GM21390 (cell line): ENCODE results near the gene DPAGT1.
"Not testable (repeated sequence)": the region's sequence is repeated elsewhere in the genome, so short reads cannot be mapped to it uniquely, and the experiment has no call there.

Experiments used
- ATAC-seq: cut with Tn5 transposase; IDR thresholded peaks from one replicate; pipeline ENCODE4 v1.9.1; 2021; ENCODE audit not compliant: unreplicated experiment

DPAGT1 gene

GRCh38 chr11:119116235-119116594 lies 14.6 kb upstream of the DPAGT1 start:
- ATAC-seq = no peak

GRCh38 chr11:119115484-119116234 lies 14.0 kb upstream of the DPAGT1 start:
- no peak for ATAC-seq

GRCh38 chr11:119114351-119114750 lies 12.7 kb upstream of the DPAGT1 start:
- no peak for ATAC-seq

- ATAC-seq = no peak
Measured at GRCh38 chr11:119113716-119114115, 12.1 kb upstream of the DPAGT1 start.

GRCh38 chr11:119112314-119113020 lies 10.8 kb upstream of the DPAGT1 start:
- no peak for ATAC-seq

- ATAC-seq = no peak
Measured at GRCh38 chr11:119111361-119111925, 9.8 kb upstream of the DPAGT1 start.

GRCh38 chr11:119110439-119110838 lies 8.8 kb upstream of the DPAGT1 start:
- ATAC-seq = no peak

- ATAC-seq = no peak
Measured at GRCh38 chr11:119109843-119110242, 8.2 kb upstream of the DPAGT1 start.

GRCh38 chr11:119108857-119109221 lies 7.2 kb upstream of the DPAGT1 start:
- no peak for ATAC-seq

GRCh38 chr11:119108146-119108856 lies 6.6 kb upstream of the DPAGT1 start:
- ATAC-seq = no peak

GRCh38 chr11:119107538-119108145 lies 6.0 kb upstream of the DPAGT1 start:
- ATAC-seq = peak; percentile 24

- peak; percentile 74 for ATAC-seq
Measured at GRCh38 chr11:119106564-119107537, 5.2 kb upstream of the DPAGT1 start, which contains the start of gene C2CD2L. C2CD2L (plus strand) TSS chr11:119107344; CDS start chr11:119107742, 398 bp downstream.

- no peak for ATAC-seq
Measured at GRCh38 chr11:119103793-119104192, 2.1 kb upstream of the DPAGT1 start.

GRCh38 chr11:119103161-119103664 lies 1.6 kb upstream of the DPAGT1 start:
- not testable (repeated sequence) for ATAC-seq

GRCh38 chr11:119100994-119101758 lies 477 bp downstream of the DPAGT1 start:
- peak; percentile 24 for ATAC-seq

GRCh38 chr11:119100246-119100970 lies 1.2 kb downstream of the DPAGT1 start:
- ATAC-seq = no peak

GRCh38 chr11:119099711-119100110 lies 1.9 kb downstream of the DPAGT1 start:
- no peak for ATAC-seq
